HEK293 (cell line): ENCODE data around the gene HSH2D.

Experiments
- CTCF ChIA-PET: fragments of 350-600 bp; formaldehyde crosslinking; extraction: SDS; loops from one replicate; lab custom pipeline; 2021; ENCODE audit warnings: antibody characterized with exemption; lab: Yijun Ruan, JAX
- POLR2A ChIA-PET: fragments of 300-600 bp; formaldehyde crosslinking; extraction: SDS; loops from one replicate; lab custom pipeline; 2020; ENCODE audit warnings: antibody characterized with exemption, inconsistent platforms; lab: Yijun Ruan, JAX
- H3K27ac ChIP-seq: fragments of 200-500 bp; sonication (Bioruptor generic); 2 replicates; pipeline ENCODE4 v1.5.1; 2014; ENCODE audit warnings: low read depth, low read length, control low read depth, inconsistent platforms; ENCODE audit errors: extremely low read depth
- H3K36me3 ChIP-seq, 2 experiments: fragments of 200-500 bp in 1 of 2; sonication (Bioruptor generic) in 1 of 2; 1 replicate in 1 of 2; 2 replicates in 1 of 2; pipeline ENCODE4 v1.5.1; 2014 to 2017; ENCODE audit warnings: inconsistent platforms in 2 of 2, low read length in 2 of 2; ENCODE audit not compliant: control insufficient read depth in 2 of 2, insufficient read depth in 1 of 2
- H3K4me1 ChIP-seq: fragments of 200-500 bp; sonication (Bioruptor generic); 2 replicates; pipeline ENCODE4 v1.5.1; 2014; ENCODE audit warnings: mild to moderate bottlenecking, low read length, inconsistent platforms; ENCODE audit not compliant: control insufficient read depth, insufficient read depth
- H3K4me3 ChIP-seq: 2 replicates; pipeline ENCODE4 v1.5.1; 2011; ENCODE audit warnings: low read depth, mild to moderate bottlenecking, control low read depth, low read length, moderate library complexity
- H3K9me3 ChIP-seq: fragments of 200-500 bp; sonication (Bioruptor generic); 2 replicates; pipeline ENCODE4 v1.5.1; 2014; ENCODE audit warnings: low read depth, low read length, inconsistent platforms; ENCODE audit not compliant: control insufficient read depth, insufficient read depth
- BCL11A ChIP-seq: fragments of 450-650 bp; formaldehyde crosslinking; IDR thresholded peaks from 2 replicates; pipeline ENCODE4 v1.5.1; 2016; ENCODE audit warnings: low read depth, missing biosample characterization, missing genetic modification characterization
- BCL11B ChIP-seq: fragments of 450-650 bp; formaldehyde crosslinking; IDR thresholded peaks from 2 replicates; pipeline ENCODE4 v1.5.1; 2016; ENCODE audit warnings: low read depth, missing biosample characterization, missing genetic modification characterization
- EGR2 ChIP-seq: fragments of 450-650 bp; formaldehyde crosslinking; IDR thresholded peaks from 2 replicates; pipeline ENCODE4 v1.5.1; 2016; ENCODE audit warnings: low read depth, missing biosample characterization, missing genetic modification characterization
- HOXD13 ChIP-seq: sonication (generic); formaldehyde crosslinking; IDR thresholded peaks from 2 replicates; pipeline ENCODE4 v1.8.0; 2022; ENCODE audit warnings: missing genetic modification reagents, borderline replicate concordance
- SCRT2 ChIP-seq: fragments of 450-650 bp; formaldehyde crosslinking; IDR thresholded peaks from 2 replicates; pipeline ENCODE4 v1.5.1; 2016; ENCODE audit warnings: missing biosample characterization, missing genetic modification characterization
- SP7 ChIP-seq: fragments of 450-650 bp; formaldehyde crosslinking; IDR thresholded peaks from 2 replicates; pipeline ENCODE4 v1.5.1; 2016; ENCODE audit warnings: missing biosample characterization, missing genetic modification characterization
- YY2 ChIP-seq: fragments of 450-650 bp; formaldehyde crosslinking; IDR thresholded peaks from 2 replicates; pipeline ENCODE4 v1.5.1; 2016; ENCODE audit warnings: missing biosample characterization, missing genetic modification characterization
- ZNF132 ChIP-seq: fragments of 450-650 bp; formaldehyde crosslinking; IDR thresholded peaks from 2 replicates; pipeline ENCODE4 v1.5.1; 2017; ENCODE audit warnings: missing biosample characterization, missing genetic modification characterization, borderline replicate concordance
- ZNF211 ChIP-seq: fragments of 450-650 bp; formaldehyde crosslinking; IDR thresholded peaks from 2 replicates; pipeline ENCODE4 v1.5.1; 2016; ENCODE audit warnings: low read depth, missing biosample characterization, missing genetic modification characterization
- ZNF23 ChIP-seq: fragments of 450-650 bp; formaldehyde crosslinking; IDR thresholded peaks from 2 replicates; pipeline ENCODE4 v1.5.1; 2016; ENCODE audit warnings: missing biosample characterization, missing genetic modification characterization, borderline replicate concordance
- ZNF302 ChIP-seq: fragments of 450-650 bp; formaldehyde crosslinking; IDR thresholded peaks from 2 replicates; pipeline ENCODE4 v1.5.1; 2016; ENCODE audit warnings: missing biosample characterization, missing genetic modification characterization, low read depth
- ZNF350 ChIP-seq: fragments of 450-650 bp; formaldehyde crosslinking; IDR thresholded peaks from 2 replicates; pipeline ENCODE4 v1.5.0; 2017; ENCODE audit warnings: missing biosample characterization, mild to moderate bottlenecking, missing genetic modification characterization
- ZNF433 ChIP-seq: fragments of 450-650 bp; formaldehyde crosslinking; IDR thresholded peaks from 2 replicates; pipeline ENCODE4 v1.5.1; 2016; ENCODE audit warnings: missing biosample characterization, missing genetic modification characterization, low read depth
- ZNF473 ChIP-seq: fragments of 450-650 bp; formaldehyde crosslinking; IDR thresholded peaks from 2 replicates; pipeline ENCODE4 v1.5.1; 2017; ENCODE audit warnings: missing biosample characterization, missing genetic modification characterization
- ZNF501 ChIP-seq: fragments of 450-650 bp; formaldehyde crosslinking; IDR thresholded peaks from 2 replicates; pipeline ENCODE4 v1.5.1; 2016; ENCODE audit warnings: missing biosample characterization, missing genetic modification characterization
- ZNF544 ChIP-seq: fragments of 450-650 bp; formaldehyde crosslinking; IDR thresholded peaks from 2 replicates; pipeline ENCODE4 v1.5.0; 2017; ENCODE audit warnings: missing biosample characterization, missing genetic modification characterization
- ZNF558 ChIP-seq: fragments of 450-650 bp; formaldehyde crosslinking; IDR thresholded peaks from 2 replicates; pipeline ENCODE4 v1.5.1; 2016; ENCODE audit warnings: missing biosample characterization, missing genetic modification characterization
- ZNF596 ChIP-seq: fragments of 450-650 bp; IDR thresholded peaks from 2 replicates; pipeline ENCODE4 v1.5.0; 2018; ENCODE audit warnings: missing biosample characterization, mild to moderate bottlenecking, missing genetic modification characterization, moderate library complexity
- ZNF610 ChIP-seq: fragments of 450-650 bp; formaldehyde crosslinking; IDR thresholded peaks from 2 replicates; pipeline ENCODE4 v1.5.1; 2016; ENCODE audit warnings: missing biosample characterization, missing genetic modification characterization, borderline replicate concordance
- ZNF658 ChIP-seq: fragments of 450-650 bp; formaldehyde crosslinking; IDR thresholded peaks from 2 replicates; pipeline ENCODE4; 2016; ENCODE audit warnings: missing biosample characterization, missing genetic modification characterization
- ZNF830 ChIP-seq: fragments of 450-650 bp; IDR thresholded peaks from 2 replicates; pipeline ENCODE4 v1.5.0; 2018; ENCODE audit warnings: missing biosample characterization, missing genetic modification characterization, low read depth, mild to moderate bottlenecking, moderate library complexity
- TF ChIP-seq, protein P1 (sequence below): fragments of 450-650 bp; formaldehyde crosslinking; IDR thresholded peaks from 2 replicates; pipeline ENCODE4 v1.5.1; 2016; ENCODE audit warnings: missing biosample characterization, missing genetic modification characterization
- TF ChIP-seq, protein P2 (sequence below): fragments of 450-650 bp; formaldehyde crosslinking; IDR thresholded peaks from 2 replicates; pipeline ENCODE4 v1.5.1; 2017; ENCODE audit warnings: missing biosample characterization, missing genetic modification characterization
- TF ChIP-seq, protein P3 (sequence below): fragments of 450-650 bp; formaldehyde crosslinking; IDR thresholded peaks from 2 replicates; pipeline ENCODE4 v1.5.1; 2016; ENCODE audit warnings: missing biosample characterization, missing genetic modification characterization
- TF ChIP-seq, protein P4 (sequence below): fragments of 450-650 bp; formaldehyde crosslinking; IDR thresholded peaks from 2 replicates; pipeline ENCODE4 v1.5.1; 2017; ENCODE audit warnings: missing biosample characterization, missing genetic modification characterization
- TF ChIP-seq, protein P5 (sequence below): sonication (generic); formaldehyde crosslinking; IDR thresholded peaks from 2 replicates; pipeline ENCODE4 v1.8.1; 2022; ENCODE audit warnings: mild to moderate bottlenecking, moderate library complexity, missing genetic modification reagents

HSH2D gene

DNA sequence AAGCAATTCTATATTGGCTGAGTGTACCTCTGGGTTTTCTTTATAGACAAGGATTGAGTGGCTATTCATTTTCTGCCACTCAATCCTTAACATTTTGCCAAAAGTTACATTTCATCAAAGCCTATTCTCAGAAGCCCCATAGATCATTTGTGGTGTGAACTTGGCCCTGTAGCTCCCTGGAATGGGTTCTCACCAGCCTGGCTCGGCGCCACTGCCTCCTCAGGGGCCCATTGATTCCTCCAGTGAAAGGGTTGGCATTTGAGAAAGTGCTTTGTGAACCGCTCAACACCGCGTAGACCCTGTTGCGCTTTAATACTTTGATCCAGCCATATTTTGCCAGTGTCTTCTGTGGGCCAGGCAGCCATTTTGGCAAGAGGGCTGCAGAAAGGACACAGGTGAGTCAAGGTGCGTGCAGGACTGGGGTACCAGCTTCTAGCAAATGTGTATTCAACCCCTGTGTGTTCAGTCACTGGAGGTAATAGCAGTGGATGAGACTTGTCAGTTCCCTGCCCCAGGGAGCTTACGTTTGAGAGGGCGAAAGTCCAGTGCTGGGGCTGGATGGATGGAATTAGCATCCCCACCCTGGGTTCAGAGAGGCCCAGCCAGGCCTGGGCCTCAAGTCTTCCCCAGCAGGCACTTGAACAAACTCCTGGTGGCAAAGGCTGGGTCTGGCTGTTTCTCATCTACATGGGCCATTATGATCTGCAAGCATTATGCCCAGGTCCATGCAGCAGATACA is 28.0 kb upstream of the HSH2D start:
- H3K27ac ChIP-seq: no peak overlapping the region

DNA sequence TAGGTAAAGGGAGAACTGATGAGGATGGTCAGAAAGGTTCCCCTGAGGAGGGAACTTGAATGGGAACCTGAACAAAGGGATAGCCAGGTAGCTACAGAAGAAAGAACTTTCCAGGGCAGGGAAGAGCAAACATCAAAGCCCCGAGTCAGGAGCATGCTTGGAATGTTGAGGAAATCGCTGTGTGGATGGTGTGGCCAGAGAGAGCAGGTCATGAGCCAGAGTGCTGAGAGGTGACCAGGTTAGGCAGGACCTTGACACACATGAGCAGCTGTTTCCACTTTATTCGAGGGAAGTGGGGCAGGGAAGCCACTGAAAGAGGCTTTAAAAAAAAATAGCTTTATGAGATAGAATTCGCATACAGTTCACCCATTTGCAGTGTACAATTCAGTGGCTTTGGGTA is 27.4 kb upstream of the HSH2D start:
- no peaks in the 10 kb centered on the region for H3K9me3 ChIP-seq
- peaks cover 4% of the 10 kb centered on the region; the same call in 1 of the 2 replicates for H3K4me1 ChIP-seq
- no peak overlapping the region for H3K27ac ChIP-seq
- no peak overlapping the region for H3K4me3 ChIP-seq
- POLR2A ChIA-PET: no interaction called here
- TF ChIP-seq, protein P1, sequence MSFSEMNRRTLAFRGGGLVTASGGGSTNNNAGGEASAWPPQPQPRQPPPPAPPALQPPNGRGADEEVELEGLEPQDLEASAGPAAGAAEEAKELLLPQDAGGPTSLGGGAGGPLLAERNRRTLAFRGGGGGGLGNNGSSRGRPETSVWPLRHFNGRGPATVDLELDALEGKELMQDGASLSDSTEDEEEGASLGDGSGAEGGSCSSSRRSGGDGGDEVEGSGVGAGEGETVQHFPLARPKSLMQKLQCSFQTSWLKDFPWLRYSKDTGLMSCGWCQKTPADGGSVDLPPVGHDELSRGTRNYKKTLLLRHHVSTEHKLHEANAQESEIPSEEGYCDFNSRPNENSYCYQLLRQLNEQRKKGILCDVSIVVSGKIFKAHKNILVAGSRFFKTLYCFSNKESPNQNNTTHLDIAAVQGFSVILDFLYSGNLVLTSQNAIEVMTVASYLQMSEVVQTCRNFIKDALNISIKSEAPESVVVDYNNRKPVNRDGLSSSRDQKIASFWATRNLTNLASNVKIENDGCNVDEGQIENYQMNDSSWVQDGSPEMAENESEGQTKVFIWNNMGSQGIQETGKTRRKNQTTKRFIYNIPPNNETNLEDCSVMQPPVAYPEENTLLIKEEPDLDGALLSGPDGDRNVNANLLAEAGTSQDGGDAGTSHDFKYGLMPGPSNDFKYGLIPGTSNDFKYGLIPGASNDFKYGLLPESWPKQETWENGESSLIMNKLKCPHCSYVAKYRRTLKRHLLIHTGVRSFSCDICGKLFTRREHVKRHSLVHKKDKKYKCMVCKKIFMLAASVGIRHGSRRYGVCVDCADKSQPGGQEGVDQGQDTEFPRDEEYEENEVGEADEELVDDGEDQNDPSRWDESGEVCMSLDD (tag by site-specific recombination): no peak
- TF ChIP-seq EGR2 (tag by site-specific recombination): no peak
- no peak for TF ChIP-seq ZNF596 (tag by site-specific recombination)
- TF ChIP-seq, protein P2, sequence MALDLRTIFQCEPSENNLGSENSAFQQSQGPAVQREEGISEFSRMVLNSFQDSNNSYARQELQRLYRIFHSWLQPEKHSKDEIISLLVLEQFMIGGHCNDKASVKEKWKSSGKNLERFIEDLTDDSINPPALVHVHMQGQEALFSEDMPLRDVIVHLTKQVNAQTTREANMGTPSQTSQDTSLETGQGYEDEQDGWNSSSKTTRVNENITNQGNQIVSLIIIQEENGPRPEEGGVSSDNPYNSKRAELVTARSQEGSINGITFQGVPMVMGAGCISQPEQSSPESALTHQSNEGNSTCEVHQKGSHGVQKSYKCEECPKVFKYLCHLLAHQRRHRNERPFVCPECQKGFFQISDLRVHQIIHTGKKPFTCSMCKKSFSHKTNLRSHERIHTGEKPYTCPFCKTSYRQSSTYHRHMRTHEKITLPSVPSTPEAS: no peak
- no peak for TF ChIP-seq ZNF302 (tag by site-specific recombination)
- no peak for TF ChIP-seq ZNF473 (tag by site-specific recombination)
- no peak for TF ChIP-seq ZNF830 (tag by site-specific recombination)
- no peak for TF ChIP-seq ZNF433 (tag by site-specific recombination)
- TF ChIP-seq ZNF501 (tag by site-specific recombination): no peak
- TF ChIP-seq ZNF544 (tag by site-specific recombination): no peak
- no peak for TF ChIP-seq ZNF610 (tag by site-specific recombination)
- no peak for TF ChIP-seq ZNF558 (tag by site-specific recombination)
- TF ChIP-seq ZNF658: no peak
- TF ChIP-seq YY2: no peak
- no peak for TF ChIP-seq BCL11B
- TF ChIP-seq HOXD13 (CRISPR knock-in tag): no peak
- TF ChIP-seq ZNF211 (tag by site-specific recombination): no peak
- TF ChIP-seq ZNF132 (tag by site-specific recombination): no peak
- TF ChIP-seq, all 188 proteins: peak for 0
- peaks cover 16 to 55% of the 10 kb centered on the region in 2 experiments for H3K36me3 ChIP-seq
- CTCF ChIA-PET: no interaction called here

More for the DNA sequence above, 28.0 kb upstream of the HSH2D start:
- H3K9me3 ChIP-seq: no peaks in the 10 kb centered on the region
- POLR2A ChIA-PET: no interaction called here
- TF ChIP-seq SCRT2 (tag by site-specific recombination) (no peak), ZNF350 (no peak), ZNF23 (tag by site-specific recombination) (no peak), SP7 (no peak), BCL11A (no peak)
- TF ChIP-seq, protein P3, sequence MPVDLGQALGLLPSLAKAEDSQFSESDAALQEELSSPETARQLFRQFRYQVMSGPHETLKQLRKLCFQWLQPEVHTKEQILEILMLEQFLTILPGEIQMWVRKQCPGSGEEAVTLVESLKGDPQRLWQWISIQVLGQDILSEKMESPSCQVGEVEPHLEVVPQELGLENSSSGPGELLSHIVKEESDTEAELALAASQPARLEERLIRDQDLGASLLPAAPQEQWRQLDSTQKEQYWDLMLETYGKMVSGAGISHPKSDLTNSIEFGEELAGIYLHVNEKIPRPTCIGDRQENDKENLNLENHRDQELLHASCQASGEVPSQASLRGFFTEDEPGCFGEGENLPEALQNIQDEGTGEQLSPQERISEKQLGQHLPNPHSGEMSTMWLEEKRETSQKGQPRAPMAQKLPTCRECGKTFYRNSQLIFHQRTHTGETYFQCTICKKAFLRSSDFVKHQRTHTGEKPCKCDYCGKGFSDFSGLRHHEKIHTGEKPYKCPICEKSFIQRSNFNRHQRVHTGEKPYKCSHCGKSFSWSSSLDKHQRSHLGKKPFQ: peak; percentile 90
- TF ChIP-seq, protein P4, sequence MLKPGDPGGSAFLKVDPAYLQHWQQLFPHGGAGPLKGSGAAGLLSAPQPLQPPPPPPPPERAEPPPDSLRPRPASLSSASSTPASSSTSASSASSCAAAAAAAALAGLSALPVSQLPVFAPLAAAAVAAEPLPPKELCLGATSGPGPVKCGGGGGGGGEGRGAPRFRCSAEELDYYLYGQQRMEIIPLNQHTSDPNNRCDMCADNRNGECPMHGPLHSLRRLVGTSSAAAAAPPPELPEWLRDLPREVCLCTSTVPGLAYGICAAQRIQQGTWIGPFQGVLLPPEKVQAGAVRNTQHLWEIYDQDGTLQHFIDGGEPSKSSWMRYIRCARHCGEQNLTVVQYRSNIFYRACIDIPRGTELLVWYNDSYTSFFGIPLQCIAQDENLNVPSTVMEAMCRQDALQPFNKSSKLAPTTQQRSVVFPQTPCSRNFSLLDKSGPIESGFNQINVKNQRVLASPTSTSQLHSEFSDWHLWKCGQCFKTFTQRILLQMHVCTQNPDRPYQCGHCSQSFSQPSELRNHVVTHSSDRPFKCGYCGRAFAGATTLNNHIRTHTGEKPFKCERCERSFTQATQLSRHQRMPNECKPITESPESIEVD (tag by site-specific recombination): no peak
- TF ChIP-seq, protein P5, sequence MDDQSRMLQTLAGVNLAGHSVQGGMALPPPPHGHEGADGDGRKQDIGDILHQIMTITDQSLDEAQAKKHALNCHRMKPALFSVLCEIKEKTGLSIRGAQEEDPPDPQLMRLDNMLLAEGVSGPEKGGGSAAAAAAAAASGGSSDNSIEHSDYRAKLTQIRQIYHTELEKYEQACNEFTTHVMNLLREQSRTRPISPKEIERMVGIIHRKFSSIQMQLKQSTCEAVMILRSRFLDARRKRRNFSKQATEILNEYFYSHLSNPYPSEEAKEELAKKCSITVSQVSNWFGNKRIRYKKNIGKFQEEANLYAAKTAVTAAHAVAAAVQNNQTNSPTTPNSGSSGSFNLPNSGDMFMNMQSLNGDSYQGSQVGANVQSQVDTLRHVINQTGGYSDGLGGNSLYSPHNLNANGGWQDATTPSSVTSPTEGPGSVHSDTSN (CRISPR knock-in tag): no peak
- TF ChIP-seq, all 188 proteins: peak for 1
- Histone ChIP-seq H3K36me3 (peaks cover 16 to 49% of the 10 kb centered on the region in 2 experiments), H3K4me3 (no peak overlapping the region), H3K4me1 (peaks cover 4% of the 10 kb centered on the region; the same call in 1 of the 2 replicates)
- CTCF ChIA-PET: interaction anchor here (0.6 to 0.8 kb wide), 2 partner anchors 16 to 49 kb away, joined by 4 to 6 read pairs; no protein-coding TSS in a partner anchor
